Left forelimb (tissue), 1 donor: ENCODE results near the gene SPTBN4.
A peak's percentile ranks its signal among the peaks of the same experiment; 100 is the strongest.
"Not testable (repeated sequence)": the region's sequence is repeated elsewhere in the genome, so short reads cannot be mapped to it uniquely, and the experiment has no call there.

Experiments
- DNase-seq: peaks from one replicate; pipeline ENCODE4 v3.0.0-alpha.2; 2018; ENCODE audit warnings: low spot score

SPTBN4 gene

GRCh38 chr19:40465025-40465556 lies 1.7 kb upstream of the SPTBN4 start:
- DNase-seq: no peak

GRCh38 chr19:40465557-40466218 lies 1.1 kb upstream of the SPTBN4 start, which contains the start of gene BLVRB:
Gene BLVRB, minus strand, starts transcription at chr19:40465745. Its CDS starts 57 bp downstream, at chr19:40465688.
- DNase-seq: peak; percentile 99

- no peak for DNase-seq
Observed at GRCh38 chr19:40466219-40466984, 399 bp upstream of the SPTBN4 start.

- no peak for DNase-seq
Observed at GRCh38 chr19:40469011-40469410, 2.2 kb downstream of the SPTBN4 start.

- DNase-seq: no peak
Observed at GRCh38 chr19:40471111-40471510, 4.3 kb downstream of the SPTBN4 start.

GRCh38 chr19:40472516-40472915 lies 5.7 kb downstream of the SPTBN4 start:
- no peak for DNase-seq

GRCh38 chr19:40474737-40475136 lies 7.9 kb downstream of the SPTBN4 start:
- DNase-seq: no peak

GRCh38 chr19:40475878-40476644 lies 9.3 kb downstream of the SPTBN4 start:
- DNase-seq: not testable (repeated sequence)

- no peak for DNase-seq
Observed at GRCh38 chr19:40486017-40486416, 19.2 kb downstream of the SPTBN4 start.

GRCh38 chr19:40489882-40490230 lies 23.1 kb downstream of the SPTBN4 start:
- DNase-seq: no peak

GRCh38 chr19:40492274-40492673 lies 25.5 kb downstream of the SPTBN4 start:
- no peak for DNase-seq

GRCh38 chr19:40493778-40494177 lies 27.0 kb downstream of the SPTBN4 start:
- DNase-seq: no peak

GRCh38 chr19:40494191-40494838 lies 27.5 kb downstream of the SPTBN4 start:
- no peak for DNase-seq

- no peak for DNase-seq
Observed at GRCh38 chr19:40497214-40497613, 30.4 kb downstream of the SPTBN4 start.

- DNase-seq: no peak
Observed at GRCh38 chr19:40499320-40499719, 32.5 kb downstream of the SPTBN4 start.

- DNase-seq: not testable (repeated sequence)
Observed at GRCh38 chr19:40500678-40501530, 34.1 kb downstream of the SPTBN4 start.

- no peak for DNase-seq
Observed at GRCh38 chr19:40501599-40501998, 34.8 kb downstream of the SPTBN4 start.

- DNase-seq: no peak
Observed at GRCh38 chr19:40502081-40502480, 35.3 kb downstream of the SPTBN4 start.

GRCh38 chr19:40502647-40503319 lies 36.0 kb downstream of the SPTBN4 start:
- DNase-seq: no peak

- no peak for DNase-seq
Observed at GRCh38 chr19:40503320-40503695, 36.5 kb downstream of the SPTBN4 start.

GRCh38 chr19:40506099-40506498 lies 39.3 kb downstream of the SPTBN4 start:
- no peak for DNase-seq
